SJSA1 (cell line): ENCODE results near the gene CD86. TPM values are rescaled to one million over a fixed set of nuclear protein-coding genes. Genes with fewer than 3 reads are reported as not detected.
"Not testable (repeated sequence)": the region's sequence is repeated elsewhere in the genome, so short reads cannot be mapped to it uniquely, and the experiment has no call there.

ENCODE experiments used
- DNase-seq, 2 experiments: peaks; one replicate each; pipeline ENCODE4 v3.0.0-alpha.2; 2015 to 2020; ENCODE audit warnings: low spot score in 2 of 2, low read depth in 1 of 2
- H3K27ac ChIP-seq: fragments of 250-450 bp; sonication (Bioruptor Pico); 2 replicates; pipeline ENCODE4 v1.5.1; 2020; ENCODE audit warnings: mild to moderate bottlenecking, moderate library complexity
- H3K27me3 ChIP-seq: fragments of 250-450 bp; sonication (Bioruptor Pico); replicated peaks from 2 replicates; pipeline ENCODE4 v1.5.1; 2020; ENCODE audit warnings: mild to moderate bottlenecking, moderate library complexity
- H3K36me3 ChIP-seq: fragments of 250-450 bp; sonication (Bioruptor Pico); 2 replicates; pipeline ENCODE4 v1.5.1; 2020; ENCODE audit warnings: mild to moderate bottlenecking
- H3K4me1 ChIP-seq: fragments of 250-450 bp; sonication (Bioruptor Pico); replicated peaks from 2 replicates; pipeline ENCODE4 v1.6.1; 2021; ENCODE audit warnings: mild to moderate bottlenecking
- H3K4me3 ChIP-seq: fragments of 250-450 bp; sonication (Bioruptor Pico); 2 replicates; pipeline ENCODE4 v1.5.1; 2020; ENCODE audit warnings: mild to moderate bottlenecking
- H3K9me3 ChIP-seq: fragments of 250-450 bp; sonication (Bioruptor Pico); replicated peaks from 2 replicates; pipeline ENCODE4 v1.5.1; 2020; ENCODE audit warnings: mild to moderate bottlenecking
- total RNA-seq: library from RNA; depleted of rRNA; stranded (reverse); fragments of >200 nt; shearing (Covaris generic); gene quantifications from 2 replicates; pipeline ENCODE4 v1.2.3, GENCODE V29; 2014

The CD86 gene
- total RNA-seq, 1 experiment from 2014 or later = not detected

DNA sequence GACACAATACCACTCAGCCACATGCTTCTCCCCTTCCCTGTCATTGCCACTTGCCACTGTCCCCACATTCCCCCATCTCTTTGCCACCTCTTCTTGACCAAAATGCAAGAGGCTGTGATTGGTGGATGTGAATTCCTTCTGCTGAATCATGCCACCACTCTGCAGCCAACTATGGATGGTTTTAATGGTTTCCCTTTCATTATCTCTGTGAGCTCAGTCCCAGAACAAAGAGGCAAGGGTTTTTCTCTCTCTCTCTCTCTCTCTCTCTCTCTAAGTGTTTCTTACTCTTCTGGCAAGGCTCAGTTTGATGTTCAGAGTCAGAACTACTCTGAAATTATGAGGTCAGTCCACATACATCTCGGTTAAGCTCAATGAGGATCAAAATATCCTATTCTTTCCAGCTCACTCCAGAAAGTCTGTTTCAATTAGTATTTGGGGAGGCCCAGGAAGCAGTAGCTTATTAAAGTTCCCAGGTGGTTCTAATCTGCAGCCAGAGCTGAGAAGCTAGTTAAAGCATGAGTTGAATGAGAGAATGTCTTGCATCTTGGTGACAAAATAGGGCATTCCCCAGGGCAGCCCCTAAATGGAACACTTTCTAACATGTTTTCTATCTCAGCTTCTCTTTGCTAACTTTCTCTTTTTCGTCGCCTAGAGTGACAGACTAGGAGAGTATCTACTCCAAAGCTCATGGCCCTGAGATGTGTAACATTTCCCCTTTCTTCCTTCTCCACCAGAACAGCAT, 24.6 kb upstream of the CD86 start:
- H3K36me3 ChIP-seq = no peaks in the 10 kb centered on the region
- H3K4me3 ChIP-seq = no peak overlapping the region
- no peak for DNase-seq
- no peaks in the 10 kb centered on the region for H3K4me1 ChIP-seq
- no peaks in the 10 kb centered on the region for H3K9me3 ChIP-seq
- no peak overlapping the region for H3K27ac ChIP-seq
- no peaks in the 10 kb centered on the region for H3K27me3 ChIP-seq

DNA sequence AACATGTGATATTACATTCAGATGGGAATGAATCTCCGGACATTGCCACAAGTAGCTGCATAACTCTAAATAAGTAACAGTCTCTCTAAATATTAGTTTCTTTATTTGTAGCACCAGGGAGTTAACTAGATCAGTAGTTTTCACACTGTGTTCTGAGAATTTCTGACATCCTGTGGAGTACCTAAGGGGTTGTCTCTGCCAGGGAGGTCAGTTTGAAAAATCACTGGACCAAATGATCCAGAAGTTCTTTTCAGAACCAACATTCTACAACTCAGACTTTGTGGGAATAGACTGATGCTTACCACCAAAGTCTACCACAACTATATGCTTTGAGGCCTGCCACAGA, 24.1 kb upstream of the CD86 start:
- H3K27ac ChIP-seq = no peak overlapping the region
- no peak overlapping the region for H3K4me3 ChIP-seq
- no peaks in the 10 kb centered on the region for H3K36me3 ChIP-seq
- DNase-seq = no peak
- H3K9me3 ChIP-seq = no peaks in the 10 kb centered on the region
- no peaks in the 10 kb centered on the region for H3K27me3 ChIP-seq
- H3K4me1 ChIP-seq = no peaks in the 10 kb centered on the region

DNA sequence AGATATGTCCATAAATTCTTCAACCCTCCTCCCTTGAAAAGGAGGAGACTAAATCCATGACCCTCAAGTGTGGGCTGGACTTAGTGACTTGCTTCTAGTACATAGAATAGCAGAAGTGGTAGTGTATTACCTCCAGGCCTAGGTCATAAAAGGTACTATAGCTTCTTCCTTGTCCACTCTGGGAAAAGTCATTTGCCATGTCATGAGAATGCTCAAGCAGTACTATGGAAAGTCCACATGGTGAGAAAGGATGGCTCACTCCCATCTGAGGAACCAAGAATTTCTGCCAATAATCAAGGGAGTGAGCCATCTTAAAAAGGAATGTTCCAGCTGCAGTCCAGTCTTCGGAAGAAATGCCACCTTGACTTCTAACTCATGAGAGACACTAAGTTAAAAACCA, 22.6 kb upstream of the CD86 start:
- Histone ChIP-seq H3K9me3 (no peaks in the 10 kb centered on the region; the same call in 1 of the 2 replicates), H3K4me3 (no peak overlapping the region), H3K27me3 (no peaks in the 10 kb centered on the region), H3K27ac (no peak overlapping the region), H3K4me1 (no peaks in the 10 kb centered on the region), H3K36me3 (no peaks in the 10 kb centered on the region)
- DNase-seq = no peak

DNA sequence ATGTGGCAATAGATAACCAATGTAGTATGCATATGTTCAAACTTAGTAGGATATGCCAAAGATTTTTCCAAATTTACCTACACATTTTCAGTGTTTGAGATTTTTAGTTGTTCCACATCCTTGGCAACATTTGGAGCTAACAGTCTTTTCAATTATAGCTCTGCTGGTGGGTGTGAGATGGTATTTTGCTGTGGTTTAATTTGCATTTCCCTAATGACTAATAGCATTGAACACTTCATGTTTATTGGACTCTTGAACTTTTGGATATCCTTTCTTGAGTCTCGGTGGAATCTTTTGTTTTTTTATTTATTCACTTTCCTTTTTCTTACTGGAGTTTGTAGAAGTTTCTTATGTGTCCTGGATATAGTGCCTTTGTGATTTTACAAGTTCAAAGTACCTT, 22.1 kb upstream of the CD86 start:
- H3K4me1 ChIP-seq = no peaks in the 10 kb centered on the region
- H3K4me3 ChIP-seq = no peak overlapping the region
- no peaks in the 10 kb centered on the region for H3K27me3 ChIP-seq
- DNase-seq = no peak
- no peaks in the 10 kb centered on the region for H3K36me3 ChIP-seq
- H3K9me3 ChIP-seq = no peaks in the 10 kb centered on the region; the same call in 1 of the 2 replicates
- no peak overlapping the region for H3K27ac ChIP-seq

- not testable (repeated sequence) for H3K36me3 ChIP-seq, DNase-seq, H3K27me3 ChIP-seq, H3K4me1 ChIP-seq, H3K4me3 ChIP-seq, H3K27ac ChIP-seq, H3K9me3 ChIP-seq
Observed at GRCh38 chr3:122047296-122047695, 7.9 kb upstream of the CD86 start.

GRCh38 chr3:122047773-122048172, 7.4 kb upstream of the CD86 start:
- not testable (repeated sequence) for H3K36me3 ChIP-seq, H3K9me3 ChIP-seq, H3K4me1 ChIP-seq, H3K27me3 ChIP-seq, DNase-seq, H3K4me3 ChIP-seq, H3K27ac ChIP-seq

GRCh38 chr3:122052968-122053367, 2.2 kb upstream of the CD86 start:
- no peaks in the 10 kb centered on the region for H3K36me3 ChIP-seq
- no peaks in the 10 kb centered on the region for H3K9me3 ChIP-seq
- no peak overlapping the region for H3K4me3 ChIP-seq
- H3K27ac ChIP-seq = no peak overlapping the region
- H3K4me1 ChIP-seq = no peaks in the 10 kb centered on the region
- H3K27me3 ChIP-seq = no peaks in the 10 kb centered on the region
- DNase-seq = no peak

GRCh38 chr3:122057671-122058070, 2.5 kb downstream of the CD86 start:
- Histone ChIP-seq H3K36me3 (no peaks in the 10 kb centered on the region), H3K27ac (no peak overlapping the region), H3K27me3 (no peaks in the 10 kb centered on the region), H3K9me3 (no peaks in the 10 kb centered on the region), H3K4me3 (no peak overlapping the region), H3K4me1 (no peaks in the 10 kb centered on the region)
- DNase-seq = no peak

DNA sequence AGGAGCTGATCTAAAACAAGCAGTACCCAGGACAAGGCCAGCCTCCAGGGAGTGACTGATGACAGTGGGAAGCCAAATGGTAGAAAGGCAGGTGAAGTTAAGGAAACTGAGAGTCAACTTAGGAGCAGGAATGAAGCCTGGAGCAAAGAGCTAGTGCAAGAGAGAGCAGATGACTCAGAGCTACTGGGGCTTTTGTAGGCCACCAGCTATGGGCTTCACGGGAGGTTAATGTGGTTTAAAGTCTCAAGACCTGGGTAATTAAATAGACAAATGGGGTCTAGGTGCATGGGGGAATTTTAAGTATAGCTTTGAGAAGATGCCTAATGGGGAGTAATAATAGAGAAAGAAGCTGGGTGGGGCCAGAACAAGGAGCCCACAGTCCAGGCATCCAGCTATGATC, 3.1 kb downstream of the CD86 start:
- no peak for DNase-seq
- no peak overlapping the region for H3K27ac ChIP-seq
- no peaks in the 10 kb centered on the region for H3K36me3 ChIP-seq
- no peaks in the 10 kb centered on the region for H3K9me3 ChIP-seq
- no peaks in the 10 kb centered on the region for H3K27me3 ChIP-seq
- H3K4me3 ChIP-seq = no peak overlapping the region
- H3K4me1 ChIP-seq = no peaks in the 10 kb centered on the region

DNA sequence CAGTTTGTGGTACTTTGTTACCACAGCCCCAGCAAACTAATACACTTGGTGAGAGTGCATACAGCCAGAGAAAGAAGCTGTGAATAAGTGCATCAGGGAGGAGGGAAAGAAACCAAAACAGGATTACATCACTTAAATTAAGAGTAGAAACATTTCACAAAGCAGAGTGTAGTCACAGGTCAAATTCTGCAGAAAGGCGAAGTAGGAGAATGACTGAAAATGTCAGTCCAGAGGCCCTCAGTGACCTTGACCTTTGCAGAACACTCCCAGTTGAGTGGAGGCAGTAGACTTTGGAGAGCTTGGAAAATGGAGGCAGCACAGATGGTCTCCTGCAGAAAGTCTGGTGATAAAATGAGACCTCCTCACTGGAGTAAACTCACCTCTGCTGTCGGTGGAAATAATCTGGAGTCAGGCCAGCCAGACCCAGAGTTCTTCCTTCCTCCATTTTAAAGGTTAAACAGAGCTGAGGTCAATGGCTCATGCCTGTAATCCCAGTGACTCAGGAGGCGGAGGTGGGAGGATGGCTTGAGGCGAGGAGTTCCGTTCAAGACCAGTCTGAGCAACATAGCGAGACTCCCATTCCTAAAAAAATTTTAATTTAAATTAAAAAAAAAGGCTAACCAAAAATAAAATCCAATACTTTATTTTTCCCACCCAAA, 5.0 kb downstream of the CD86 start:
- H3K27me3 ChIP-seq = no peaks in the 10 kb centered on the region
- H3K9me3 ChIP-seq = no peaks in the 10 kb centered on the region
- H3K27ac ChIP-seq = no peak overlapping the region
- no peaks in the 10 kb centered on the region for H3K4me1 ChIP-seq
- no peak overlapping the region for H3K4me3 ChIP-seq
- H3K36me3 ChIP-seq = no peaks in the 10 kb centered on the region
- DNase-seq = no peak

DNA sequence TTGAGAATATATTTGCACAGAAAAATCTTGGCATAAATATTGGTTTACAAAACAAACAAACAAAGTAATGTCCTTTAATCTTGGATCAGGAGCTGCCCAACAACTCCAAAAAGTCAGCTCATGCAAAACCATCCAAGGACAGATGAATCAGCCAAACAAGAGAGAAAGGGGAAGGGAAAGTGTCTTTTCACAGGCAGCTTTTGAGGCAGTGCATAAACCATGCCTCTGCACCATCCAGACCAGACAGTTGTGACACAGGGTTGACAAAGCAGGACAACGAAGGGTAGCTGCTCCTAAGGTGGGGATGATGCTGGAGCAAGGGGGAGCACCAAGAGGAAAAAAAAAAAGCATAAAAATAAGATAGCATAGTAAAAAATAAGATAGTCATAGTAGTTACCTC, 8.7 kb downstream of the CD86 start:
- no peaks in the 10 kb centered on the region for H3K27me3 ChIP-seq
- H3K27ac ChIP-seq = no peak overlapping the region
- no peak for DNase-seq
- no peaks in the 10 kb centered on the region for H3K9me3 ChIP-seq
- no peaks in the 10 kb centered on the region for H3K36me3 ChIP-seq
- H3K4me3 ChIP-seq = no peak overlapping the region
- H3K4me1 ChIP-seq = no peaks in the 10 kb centered on the region

DNA sequence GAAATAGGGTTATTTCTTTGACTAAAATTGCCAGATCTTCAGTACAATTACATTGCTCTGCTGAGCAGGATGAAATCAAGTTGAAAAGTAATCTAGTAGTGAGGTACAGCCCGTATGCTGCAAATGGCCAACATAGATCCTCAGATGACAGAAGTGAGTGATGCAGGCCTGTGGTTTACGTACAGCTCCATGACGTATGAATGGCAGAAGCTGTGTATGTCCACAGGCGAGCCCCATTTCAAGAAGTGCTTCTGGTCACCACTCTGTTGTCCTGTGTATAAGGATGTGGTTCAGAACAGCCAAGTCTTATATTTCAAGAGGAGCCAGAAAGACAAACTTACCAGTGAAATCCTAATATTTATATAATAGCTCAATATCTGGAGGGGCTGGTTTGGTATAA, 9.2 kb downstream of the CD86 start:
- no peak for DNase-seq
- no peaks in the 10 kb centered on the region for H3K4me1 ChIP-seq
- no peaks in the 10 kb centered on the region for H3K27me3 ChIP-seq
- H3K27ac ChIP-seq = no peak overlapping the region
- H3K36me3 ChIP-seq = no peaks in the 10 kb centered on the region
- H3K4me3 ChIP-seq = no peak overlapping the region
- H3K9me3 ChIP-seq = no peaks in the 10 kb centered on the region

DNA sequence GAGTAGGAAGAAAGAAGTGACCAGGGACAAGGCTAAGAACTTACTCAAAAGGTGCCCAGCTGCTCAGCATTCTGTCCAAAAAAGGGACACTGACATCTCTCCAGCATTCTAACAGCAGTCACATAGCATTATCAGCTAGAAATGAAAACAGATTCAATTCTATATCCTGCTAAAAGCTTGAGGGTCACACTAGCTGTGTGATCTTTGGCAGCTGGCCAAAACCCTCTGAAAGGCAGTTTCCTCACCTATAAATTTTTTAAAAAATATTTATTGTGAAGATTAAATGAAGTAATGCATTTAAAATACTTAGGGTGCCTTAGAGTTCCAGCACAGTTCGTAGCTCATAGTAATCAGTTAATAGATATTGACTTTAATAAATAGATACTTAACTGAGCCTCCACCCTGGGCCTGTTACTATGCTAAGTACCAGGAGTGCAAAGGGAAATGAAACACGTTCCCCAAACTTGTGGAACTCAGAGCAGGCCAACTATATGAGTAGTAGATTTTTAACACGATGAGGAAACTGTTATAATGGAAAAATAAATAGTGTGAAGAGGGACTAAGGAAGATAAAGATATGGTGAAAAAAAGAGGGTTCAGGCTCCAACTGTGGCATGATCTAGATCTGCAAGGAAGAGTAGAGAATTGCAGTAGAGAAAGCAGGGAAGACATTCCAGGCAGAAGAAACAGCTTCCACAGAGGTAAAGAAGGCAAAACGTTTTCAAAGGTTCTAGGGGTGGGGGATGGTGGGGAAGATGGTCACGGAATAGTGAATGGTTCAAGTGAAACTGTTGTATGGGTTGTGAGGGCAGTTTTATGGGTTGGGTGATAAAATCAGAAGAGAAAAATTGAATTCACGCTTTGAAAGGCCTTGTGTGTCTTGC, 11.4 kb downstream of the CD86 start:
- no peak for DNase-seq
- Histone ChIP-seq H3K36me3 (no peaks in the 10 kb centered on the region), H3K4me3 (no peak overlapping the region), H3K27me3 (no peaks in the 10 kb centered on the region), H3K27ac (no peak overlapping the region), H3K9me3 (no peaks in the 10 kb centered on the region), H3K4me1 (no peaks in the 10 kb centered on the region)

DNA sequence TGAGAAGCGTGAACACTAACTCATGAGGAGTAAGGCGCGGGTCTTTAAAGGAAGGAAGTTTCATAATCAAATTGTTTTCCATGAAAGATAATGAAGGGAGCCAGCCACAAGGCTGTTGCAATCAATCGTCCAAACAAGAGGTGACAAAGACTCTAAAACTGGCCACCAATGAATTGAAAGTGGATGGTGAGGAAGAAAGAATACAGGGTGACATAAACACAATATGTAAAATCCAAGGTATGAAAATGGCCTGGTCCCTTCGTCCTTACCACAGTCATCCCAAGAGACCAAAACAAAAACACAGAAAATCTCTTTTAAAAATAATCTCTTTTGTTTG, 12.0 kb downstream of the CD86 start:
- Histone ChIP-seq H3K36me3 (no peaks in the 10 kb centered on the region), H3K4me3 (no peak overlapping the region), H3K27ac (no peak overlapping the region), H3K27me3 (no peaks in the 10 kb centered on the region), H3K9me3 (no peaks in the 10 kb centered on the region), H3K4me1 (no peaks in the 10 kb centered on the region)
- DNase-seq = no peak
